Pancreas (tissue), 10 donors: Measurements from ENCODE around the gene SRSF7. TPM values are rescaled to one million over a fixed set of nuclear protein-coding genes. Genes with fewer than 3 reads are reported as not detected.
"Not testable (repeated sequence)": the region's sequence is repeated elsewhere in the genome, so short reads cannot be mapped to it uniquely, and the experiment has no call there.

ENCODE experiments used
- ATAC-seq, 4 donors: fragments of 200-7000 bp; cut with Tn5 transposase; one replicate each; pipeline versions ENCODE4 v1.8.0 to v1.9.1; 2020; ENCODE audit warnings: mild to moderate bottlenecking in 4 of 4, moderate library complexity in 4 of 4
- DNase-seq, 6 donors: peaks; one replicate each; pipeline ENCODE4 v3.0.0-alpha.2; 2020
- FAIRE-seq: peaks from 2 replicates; lab custom pipeline; 2012; peaks lifted over from hg19 to GRCh38; lab: Jason Lieb, UNC
- H3K27ac ChIP-seq, 4 donors: fragments of 200-600 bp; sonication (generic); 1 replicate in 3 of 4; 2 replicates in 1 of 4; pipeline versions ENCODE4 v1.5.0 to v1.8.0; 2020
- H3K27me3 ChIP-seq, 4 donors: fragments of 200-600 bp; one replicate each; pipeline ENCODE4 v1.8.0; 2021
- H3K36me3 ChIP-seq, 3 donors: fragments of 200-600 bp; sonication (generic) in 1 of 3; one replicate each; pipeline versions ENCODE4 v1.5.0 to v1.8.0; 2020 to 2021
- H3K4me1 ChIP-seq, 3 donors: fragments of 200-600 bp; one replicate each; pipeline ENCODE4 v1.8.0; 2021
- H3K4me3 ChIP-seq, 4 donors: fragments of 200-600 bp; sonication (generic) in 2 of 4; one replicate each; pipeline versions ENCODE4 v1.5.0 to v1.8.0; 2020 to 2021
- H3K9me3 ChIP-seq, 4 donors: fragments of 200-600 bp; one replicate each; pipeline ENCODE4 v1.8.0; 2021
- WGBS, 2 donors: extraction: QIAGEN DNeasy Blood & Tissue Kit; methylation state at CpG; one replicate each; pipeline ENCODE4 v1.1.7; 2013; 5-methylcytosine and 5-hydroxymethylcytosine counted together
- intact Hi-C, 3 donors: fragments of 100-400 bp; cut with DNase I; formaldehyde crosslinking; loops; one replicate each; pipeline versions ENCODE4 v1.11.1 to v1.14.2; 2022
- polyA plus RNA-seq, 2 donors: library from polyadenylated mRNA; stranded (reverse); fragments of 200-250 nt; gene quantifications; one replicate each; pipeline ENCODE4 v1.2.3, GENCODE V29; 2013
- total RNA-seq, 6 donors: library from RNA; stranded (reverse); fragmentation: NEBNext Ultra II Directional in 4 of 6; extraction: Animal tissue kit (Norgen Biotek cat#: 25700) in 4 of 6; gene quantifications; one replicate each; pipeline versions ENCODE4 v1.2.1 to v1.2.4, GENCODE V29; 2021 to 2023
- TF ChIP-seq, protein P1 (sequence below), 4 donors: fragments of 200-600 bp; sonication (generic) in 3 of 4; IDR thresholded peaks; one replicate each; pipeline versions ENCODE4 v1.5.0 to v1.8.0; 2021; ENCODE audit warnings: antibody characterized with exemption in 4 of 4
- donor health status: healthy with polysubstance abuse.
- donor health status: DM: no; HTN: no; CAD: no; lungs with moderate emphysema.
- donor health status: DM: no; HTN: no; CAD: no.
- donor health status: control.
- donor health status: control.
- donor health status: Bipolar disorder and iron deficiency.
- donor health status: DM: yes; HTN: yes; CAD: no.
- donor health status: DM: no; HTN: no; CAD: no.
- donor health status: DM: no; HTN: no; CAD: no.
- donor health status: DM: yes; HTN: yes; CAD: no.

The SRSF7 gene
- total and polyA plus RNA-seq, 8 donors: 27.4 to 119 (median 47.6) TPM

DNA sequence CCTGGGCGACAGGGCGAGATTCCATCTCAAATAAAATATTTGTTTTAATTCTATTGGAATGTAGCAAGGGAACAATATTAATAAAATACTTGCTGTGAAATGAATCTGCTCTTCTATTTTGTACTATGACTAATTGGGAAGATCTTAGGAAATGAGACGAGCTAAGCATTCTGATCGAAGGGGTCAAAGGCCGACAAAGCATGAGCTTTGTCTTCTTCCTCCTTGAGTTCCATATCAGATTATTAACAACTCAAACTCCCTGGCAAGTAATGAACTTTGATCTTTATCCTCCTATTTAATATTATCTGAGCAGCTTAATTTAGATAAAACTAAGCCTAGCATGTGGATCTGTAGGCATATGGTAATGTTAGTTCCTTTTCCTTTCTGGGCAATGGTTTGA, 42.4 kb upstream of the SRSF7 start:
- TF ChIP-seq, protein P1, sequence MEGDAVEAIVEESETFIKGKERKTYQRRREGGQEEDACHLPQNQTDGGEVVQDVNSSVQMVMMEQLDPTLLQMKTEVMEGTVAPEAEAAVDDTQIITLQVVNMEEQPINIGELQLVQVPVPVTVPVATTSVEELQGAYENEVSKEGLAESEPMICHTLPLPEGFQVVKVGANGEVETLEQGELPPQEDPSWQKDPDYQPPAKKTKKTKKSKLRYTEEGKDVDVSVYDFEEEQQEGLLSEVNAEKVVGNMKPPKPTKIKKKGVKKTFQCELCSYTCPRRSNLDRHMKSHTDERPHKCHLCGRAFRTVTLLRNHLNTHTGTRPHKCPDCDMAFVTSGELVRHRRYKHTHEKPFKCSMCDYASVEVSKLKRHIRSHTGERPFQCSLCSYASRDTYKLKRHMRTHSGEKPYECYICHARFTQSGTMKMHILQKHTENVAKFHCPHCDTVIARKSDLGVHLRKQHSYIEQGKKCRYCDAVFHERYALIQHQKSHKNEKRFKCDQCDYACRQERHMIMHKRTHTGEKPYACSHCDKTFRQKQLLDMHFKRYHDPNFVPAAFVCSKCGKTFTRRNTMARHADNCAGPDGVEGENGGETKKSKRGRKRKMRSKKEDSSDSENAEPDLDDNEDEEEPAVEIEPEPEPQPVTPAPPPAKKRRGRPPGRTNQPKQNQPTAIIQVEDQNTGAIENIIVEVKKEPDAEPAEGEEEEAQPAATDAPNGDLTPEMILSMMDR (IDR thresholded peaks at IDR 0.05): no peak
- ATAC-seq (no peak), DNase-seq (no peak), FAIRE-seq (no peak)
- intact Hi-C loops: no loop called here
- Histone ChIP-seq H3K9me3 (no peaks in the 10 kb centered on the region), H3K27me3 (no peaks in the 10 kb centered on the region), H3K36me3 (no peaks in the 10 kb centered on the region), H3K4me1 (no peaks in the 10 kb centered on the region), H3K4me3 (no peak overlapping the region), H3K27ac (no peak overlapping the region)
- 83 to 87% methylated on average over 5 of the region's 5 CpGs for WGBS, 2 donors

DNA sequence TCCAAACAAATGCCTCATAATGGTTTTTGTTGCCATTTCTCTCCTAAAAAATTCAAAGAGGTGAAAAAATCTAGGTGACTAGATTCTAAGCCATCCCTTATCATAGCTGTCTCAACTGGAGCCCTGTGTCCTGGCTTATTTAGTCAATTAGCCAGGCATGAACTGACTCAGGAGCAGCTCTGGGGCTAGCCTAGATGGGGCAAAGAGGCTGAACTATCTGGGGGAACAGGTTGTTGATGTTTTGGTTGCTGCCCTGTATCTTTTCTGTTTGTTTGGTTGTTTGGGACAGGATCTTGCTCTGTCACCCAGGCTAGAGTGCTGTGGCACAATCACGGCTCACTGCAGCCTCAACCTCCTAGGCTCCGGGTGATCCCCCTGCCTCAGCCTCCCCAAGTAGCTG, 41.6 kb upstream of the SRSF7 start:
- FAIRE-seq (no peak), DNase-seq (no peak), ATAC-seq (no peak)
- Histone ChIP-seq H3K9me3 (no peaks in the 10 kb centered on the region), H3K36me3 (no peaks in the 10 kb centered on the region), H3K4me1 (no peaks in the 10 kb centered on the region), H3K27me3 (no peaks in the 10 kb centered on the region), H3K27ac (no peak overlapping the region), H3K4me3 (no peak overlapping the region)
- 45 to 48% methylated on average over 2 of the region's 2 CpGs for WGBS, 2 donors
- intact Hi-C loops: no loop called here
- TF ChIP-seq, protein P1 (IDR thresholded peaks at IDR 0.05): no peak

DNA sequence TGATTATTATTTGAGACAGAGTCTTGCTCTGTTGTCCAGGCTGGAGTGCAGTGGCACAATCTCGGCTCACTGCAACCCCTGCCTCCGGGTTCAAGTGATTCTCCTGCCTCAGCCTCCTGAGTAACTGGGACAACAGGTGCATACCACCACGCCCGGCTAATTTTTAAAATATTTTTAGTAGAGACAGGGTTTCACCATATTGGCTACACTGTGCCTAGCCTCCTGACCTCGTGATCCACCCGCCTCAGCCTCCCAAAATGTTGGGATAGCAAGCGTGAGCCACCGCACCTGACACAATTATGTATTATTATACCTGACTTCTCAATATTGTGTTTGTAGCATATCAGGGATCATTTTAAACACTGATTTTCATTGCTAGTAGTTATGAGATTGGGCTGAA, 41.2 kb upstream of the SRSF7 start:
- not testable (repeated sequence) for H3K27ac ChIP-seq

DNA sequence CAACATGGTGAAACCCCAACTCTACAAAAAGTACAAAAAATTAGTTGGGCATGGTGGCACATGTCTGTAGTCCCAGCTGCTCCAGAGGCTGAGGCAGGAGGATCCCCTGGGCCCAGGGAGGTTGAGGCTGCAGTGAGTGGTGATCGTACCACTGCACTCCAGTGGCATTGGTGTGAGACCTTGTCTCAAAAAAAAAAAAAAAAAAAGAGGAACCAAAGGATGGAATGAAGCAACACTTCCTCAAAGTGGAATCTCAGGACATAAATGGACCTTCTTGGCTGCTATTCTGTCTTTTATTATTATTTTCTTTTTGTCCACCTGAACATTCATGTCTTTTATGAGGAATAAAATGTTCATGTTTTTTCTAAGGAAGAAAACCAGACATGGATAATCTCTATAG, 40.6 kb upstream of the SRSF7 start:
- H3K4me3 ChIP-seq: no peak overlapping the region
- DNase-seq (no peak), FAIRE-seq (no peak), ATAC-seq (no peak)
- no peaks in the 10 kb centered on the region for H3K36me3 ChIP-seq
- WGBS, 2 donors: 83 to 94% methylated on average over 1 of the region's 1 CpG
- TF ChIP-seq, protein P1 (IDR thresholded peaks at IDR 0.05): no peak
- no peaks in the 10 kb centered on the region for H3K4me1 ChIP-seq
- no peaks in the 10 kb centered on the region for H3K27me3 ChIP-seq
- H3K9me3 ChIP-seq: no peaks in the 10 kb centered on the region
- intact Hi-C loops: no loop called here
- no peak overlapping the region for H3K27ac ChIP-seq

More for the DNA sequence above, 41.2 kb upstream of the SRSF7 start:
- H3K4me3 ChIP-seq, H3K27me3 ChIP-seq, intact Hi-C loops, H3K36me3 ChIP-seq, FAIRE-seq, DNase-seq, H3K9me3 ChIP-seq, H3K4me1 ChIP-seq, ATAC-seq: not testable (repeated sequence)
- 91 to 94% methylated on average over 8 of the region's 8 CpGs for WGBS, 2 donors

DNA sequence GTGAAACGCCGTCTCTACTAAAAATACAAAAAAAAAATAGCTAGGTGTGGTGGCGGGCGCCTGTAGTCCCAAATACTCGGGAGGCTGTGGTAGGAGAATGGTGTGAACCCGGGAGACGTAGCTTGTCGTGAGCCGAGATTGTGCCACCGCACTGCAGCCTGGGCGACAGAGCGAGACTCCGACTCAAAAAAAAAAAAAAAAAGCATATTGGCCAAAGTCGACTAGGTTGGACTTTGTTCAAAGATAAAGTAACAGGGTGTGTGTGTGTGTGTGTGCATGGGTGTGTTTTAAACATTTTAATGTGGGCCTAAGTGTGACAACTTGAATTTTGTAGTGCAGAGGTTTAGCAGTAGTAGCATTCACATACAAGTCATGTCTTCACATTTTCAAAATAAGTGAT, 38.5 kb upstream of the SRSF7 start:
- TF ChIP-seq, protein P1 (IDR thresholded peaks at IDR 0.05): no peak
- no peak for DNase-seq
- FAIRE-seq: no peak
- no peak for ATAC-seq
- WGBS, 2 donors: 78 to 84% methylated on average over 14 of the region's 14 CpGs
- Histone ChIP-seq H3K9me3 (no peaks in the 10 kb centered on the region), H3K4me1 (peaks cover 0 to 4% (median 0%) of the 10 kb centered on the region in 3 donors), H3K36me3 (no peaks in the 10 kb centered on the region), H3K4me3 (no peak overlapping the region), H3K27me3 (no peaks in the 10 kb centered on the region), H3K27ac (no peak overlapping the region)
- intact Hi-C loops: no loop called here
